GM19043 (cell line): Measurements from ENCODE around the gene ADAMTS10.
"Not testable (repeated sequence)": the region's sequence is repeated elsewhere in the genome, so short reads cannot be mapped to it uniquely, and the experiment has no call there.

ENCODE experiments used
- ATAC-seq: cut with Tn5 transposase; IDR thresholded peaks from one replicate; pipeline ENCODE4 v1.9.1; 2021; ENCODE audit warnings: low read depth; ENCODE audit not compliant: unreplicated experiment

Gene ADAMTS10

DNA sequence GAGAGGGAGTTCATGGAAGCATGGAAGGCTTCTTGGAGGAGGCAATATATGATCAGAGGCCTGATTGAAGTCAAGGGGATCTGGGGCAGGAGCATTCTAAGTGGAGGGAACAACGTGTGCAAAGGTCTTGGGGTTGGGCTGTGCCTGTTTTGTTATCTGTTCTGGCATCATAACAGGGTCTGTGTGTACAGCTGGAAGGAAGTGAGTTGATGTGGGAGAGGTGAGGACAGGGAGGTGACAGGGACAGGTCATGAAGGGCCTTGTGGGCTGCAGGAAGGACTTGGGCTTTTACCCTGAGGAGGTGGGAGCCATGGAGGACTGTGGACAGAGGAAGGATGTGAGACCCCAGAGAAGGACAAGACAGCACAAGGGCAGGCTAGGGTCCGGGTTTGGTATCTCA lies 18.7 kb upstream of the ADAMTS10 start:
- ATAC-seq: no peak

DNA sequence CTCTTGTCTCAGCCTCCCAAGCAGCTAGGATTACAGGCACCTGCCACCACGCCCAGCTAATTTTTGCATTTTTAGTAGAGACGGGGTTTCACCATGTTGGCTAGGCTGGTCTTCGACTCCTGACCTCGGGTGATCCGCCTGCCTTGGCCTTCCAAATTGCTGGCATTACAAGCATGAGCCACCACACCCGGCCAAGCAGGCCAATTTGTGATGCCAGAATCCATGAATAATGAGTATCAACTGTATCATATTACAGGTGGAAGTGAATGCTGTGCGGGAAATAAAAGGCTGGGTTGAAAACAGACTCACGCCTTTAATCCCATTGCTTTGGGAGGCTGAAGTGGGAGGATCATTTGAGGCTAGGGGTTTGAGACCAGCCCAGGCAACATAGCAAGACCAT lies 16.3 kb upstream of the ADAMTS10 start:
- no peak for ATAC-seq

DNA sequence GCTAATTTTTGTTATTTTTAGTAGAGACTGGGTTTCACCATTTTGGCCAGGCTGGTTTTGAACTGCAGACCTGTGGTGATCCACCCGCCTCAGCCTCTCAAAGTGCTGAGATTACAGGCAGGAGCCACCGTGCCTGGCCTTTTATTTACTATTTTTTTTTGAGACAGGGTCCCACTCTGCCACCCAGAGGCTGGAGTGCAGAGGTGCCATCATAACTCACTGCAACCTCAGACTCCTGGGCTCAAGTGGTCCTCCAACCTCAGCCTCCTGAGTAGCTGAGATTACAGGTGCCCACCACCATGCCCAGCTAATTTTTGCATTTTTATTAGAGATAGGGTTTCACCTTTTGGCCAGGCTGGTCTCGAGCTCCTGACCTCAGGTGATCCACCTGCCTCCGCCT lies 12.4 kb upstream of the ADAMTS10 start:
- ATAC-seq: not testable (repeated sequence)

DNA sequence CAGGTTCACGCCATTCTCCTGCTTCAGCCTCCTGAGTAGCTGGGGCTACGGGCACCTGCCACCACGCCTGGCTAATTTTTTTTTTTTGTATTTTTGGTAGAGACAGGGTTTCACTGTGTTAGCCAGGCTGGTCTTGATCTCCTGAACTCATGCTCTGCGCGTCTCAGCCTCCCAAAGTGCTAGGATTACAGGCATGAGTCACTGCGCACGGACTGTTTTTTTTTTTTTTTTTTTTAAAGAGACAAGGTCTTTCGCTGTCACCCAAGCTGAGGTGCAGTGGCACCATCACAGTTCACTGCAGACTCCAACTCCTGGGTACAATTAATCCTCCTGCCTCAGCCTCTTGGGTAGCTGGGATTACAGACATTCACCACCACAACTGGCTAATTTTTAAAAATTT lies 8.2 kb upstream of the ADAMTS10 start:
- ATAC-seq: no peak

- ATAC-seq: no peak
These were observed 7.5 kb upstream of the ADAMTS10 start for GRCh38 chr19:8617984-8618383.

GRCh38 chr19:8617325-8617724 lies 6.8 kb upstream of the ADAMTS10 start:
- ATAC-seq: not testable (repeated sequence)

DNA sequence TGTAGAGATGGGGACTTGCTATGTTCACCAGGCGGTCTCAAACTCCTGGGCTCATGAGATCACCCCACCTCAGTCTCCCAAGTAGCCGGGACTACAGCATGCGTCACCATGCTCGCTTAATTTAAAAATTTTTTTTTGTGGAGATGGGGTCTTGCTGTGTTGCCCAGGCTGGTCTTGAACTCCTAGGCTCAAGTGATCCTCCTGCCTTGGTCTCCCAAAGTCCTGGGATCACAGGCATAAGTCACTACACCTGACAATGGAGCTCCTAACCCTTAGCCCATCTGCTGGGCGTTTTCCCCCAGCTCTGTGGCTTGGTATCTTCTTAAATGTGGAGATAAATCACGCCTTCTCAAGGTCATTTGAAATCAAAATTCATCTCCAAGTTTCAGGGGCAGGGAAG lies 6.3 kb upstream of the ADAMTS10 start:
- ATAC-seq: no peak

DNA sequence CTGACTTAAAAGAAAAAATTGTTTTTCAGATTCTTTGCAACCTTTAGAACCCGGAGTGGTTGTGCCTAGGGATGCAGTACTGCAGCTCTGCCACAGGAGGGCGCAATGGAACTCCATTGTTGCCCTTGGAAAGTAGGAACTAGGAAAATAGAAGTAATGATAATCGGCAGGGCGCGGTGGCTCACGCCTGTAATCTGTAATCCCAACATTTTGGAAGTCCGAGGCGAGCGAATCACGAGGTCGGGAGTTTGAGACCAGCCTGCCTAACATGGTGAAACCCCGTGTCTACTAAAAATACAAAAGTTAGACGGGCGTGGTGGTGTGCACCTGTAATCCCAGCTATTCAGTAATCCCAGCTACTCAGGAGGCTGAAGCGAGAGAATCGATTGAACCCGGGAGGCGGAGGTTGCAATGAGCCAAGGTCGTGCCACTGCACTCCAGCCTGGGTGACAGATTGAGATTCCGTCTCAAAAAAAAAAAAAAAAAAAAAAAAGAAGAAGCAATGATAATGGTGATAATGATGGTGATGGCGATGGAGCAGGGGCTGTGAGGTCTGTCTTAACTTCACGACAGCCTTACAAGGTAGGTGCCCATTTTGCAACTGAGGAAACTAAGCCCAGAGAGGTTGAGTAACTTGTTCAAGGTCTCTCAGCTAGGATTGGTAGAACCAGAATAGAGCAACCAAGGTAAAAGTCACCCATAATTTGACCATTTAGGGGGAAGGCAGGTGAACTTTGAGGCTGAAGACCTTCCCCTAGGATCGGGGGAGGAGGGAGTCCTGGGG lies 5.5 kb upstream of the ADAMTS10 start:
- no peak for ATAC-seq

DNA sequence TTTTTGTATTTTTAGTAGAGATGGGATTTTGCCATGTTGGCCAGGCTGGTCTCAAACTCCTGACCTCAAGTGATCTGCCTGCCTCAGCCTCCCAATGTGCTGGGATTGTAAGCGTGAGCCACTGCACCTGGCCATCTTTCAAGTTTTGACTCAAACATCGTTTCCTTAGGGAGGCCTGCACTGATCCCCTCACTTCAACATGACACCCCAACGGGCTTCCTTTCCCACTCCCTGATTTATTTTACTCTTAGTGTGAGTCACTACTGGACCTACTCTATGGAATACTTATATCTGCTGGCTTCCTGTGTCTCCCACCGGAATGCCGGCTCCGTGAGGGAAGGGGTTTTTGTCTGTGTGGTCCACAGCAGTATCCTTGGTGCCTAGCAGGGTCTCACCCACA lies 4.5 kb upstream of the ADAMTS10 start:
- ATAC-seq: no peak

DNA sequence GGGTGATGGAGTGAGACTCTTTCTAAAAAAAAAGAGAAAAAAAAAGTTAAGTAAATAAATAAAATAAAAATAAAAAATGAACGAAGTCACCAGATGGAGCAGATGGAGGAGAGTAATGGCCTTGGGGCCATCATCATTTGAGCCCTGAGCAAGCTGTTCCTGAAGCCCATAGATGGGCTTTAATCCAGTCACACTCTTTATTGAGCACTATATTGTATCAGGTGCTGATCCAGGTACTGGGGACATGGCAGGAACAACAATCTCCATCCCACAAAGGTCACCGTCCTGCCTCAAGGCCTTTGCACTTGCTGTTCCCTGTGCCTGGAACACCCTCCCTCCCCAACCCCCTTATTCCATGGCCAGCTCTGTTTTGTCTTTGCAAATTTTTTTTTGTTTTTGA lies 3.9 kb upstream of the ADAMTS10 start:
- no peak for ATAC-seq

DNA sequence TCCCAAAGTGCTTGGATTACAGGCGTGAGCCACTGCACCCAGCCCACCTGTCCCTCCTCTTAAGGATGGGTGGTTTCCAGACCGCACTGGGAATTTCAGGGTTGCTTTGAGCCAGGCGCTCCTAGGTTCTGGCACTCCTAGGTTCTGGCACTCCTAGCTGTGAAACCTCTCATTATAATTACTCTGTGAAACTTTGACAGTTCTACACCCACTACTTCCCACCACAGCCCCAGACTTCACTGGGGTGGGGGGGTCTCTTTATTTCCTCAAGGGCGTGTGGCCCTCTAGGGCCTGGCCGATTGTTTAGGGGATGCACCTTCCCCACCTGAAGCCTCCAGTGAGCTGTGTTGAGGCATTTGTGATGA lies 2.3 kb upstream of the ADAMTS10 start:
- no peak for ATAC-seq

GRCh38 chr19:8611877-8612806 lies 1.6 kb upstream of the ADAMTS10 start:
- ATAC-seq: no peak

GRCh38 chr19:8611391-8611876 lies 919 bp upstream of the ADAMTS10 start:
- ATAC-seq: no peak

GRCh38 chr19:8610936-8611300 lies 403 bp upstream of the ADAMTS10 start:
- ATAC-seq: no peak

DNA sequence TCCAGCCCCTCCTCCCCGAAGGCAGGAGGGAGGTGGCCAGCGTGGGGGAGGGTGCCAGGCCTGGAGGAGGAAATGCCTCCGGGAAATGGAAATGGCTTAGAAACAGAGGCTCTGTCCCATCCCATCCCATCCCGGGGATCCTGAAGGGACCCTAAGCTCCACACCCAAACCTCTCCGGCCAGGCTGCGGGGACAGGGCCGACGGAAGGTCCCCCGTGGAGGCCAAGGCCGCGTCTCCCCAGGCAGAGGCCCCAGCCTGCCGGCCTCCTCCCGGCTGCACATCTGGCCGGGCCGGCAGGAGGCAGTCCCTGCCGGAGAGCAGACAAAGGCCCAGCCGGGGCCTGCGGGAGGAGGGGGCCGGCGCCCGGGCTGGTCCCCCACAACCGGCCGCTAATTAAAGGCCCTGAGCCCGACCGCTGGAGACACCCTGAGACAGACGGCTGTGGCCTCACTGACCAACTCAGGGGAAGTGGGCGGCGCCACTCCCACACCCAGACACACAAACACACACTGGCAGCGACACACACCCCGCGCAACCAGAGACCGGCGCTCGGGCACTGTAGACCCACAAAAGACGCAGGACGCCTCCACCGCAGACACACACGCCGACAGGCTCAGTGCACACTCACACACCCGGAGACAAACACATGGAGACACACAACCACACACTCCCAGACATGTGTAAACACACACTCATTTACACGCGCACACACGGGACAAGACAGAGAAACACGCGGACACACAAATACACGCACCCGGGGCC lies 1.1 kb downstream of the ADAMTS10 start:
- no peak for ATAC-seq

- no peak for ATAC-seq
These were observed 1.6 kb downstream of the ADAMTS10 start for GRCh38 chr19:8608941-8609278.

GRCh38 chr19:8607386-8607785 lies 3.1 kb downstream of the ADAMTS10 start:
- ATAC-seq: no peak

DNA sequence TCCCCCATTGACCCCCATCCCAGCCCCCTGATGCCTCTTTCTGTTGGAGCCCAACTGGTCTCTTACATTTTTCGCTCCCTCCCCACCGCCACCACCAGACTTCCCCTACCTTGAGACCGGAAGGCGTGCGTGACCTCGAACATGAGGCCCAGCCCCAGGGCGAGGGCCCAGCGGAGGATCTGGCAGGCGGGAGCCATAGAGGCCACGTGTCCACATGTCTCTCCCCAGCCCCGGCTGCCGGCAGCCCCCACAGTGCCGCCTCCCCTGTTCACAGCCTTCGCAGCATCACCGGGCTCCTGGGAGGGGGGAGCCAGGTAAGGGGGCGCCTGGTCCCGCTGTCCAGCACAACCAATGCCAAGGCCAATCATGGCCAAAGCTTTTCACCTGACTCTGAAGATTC lies 5.0 kb downstream of the ADAMTS10 start:
- ATAC-seq: no peak

DNA sequence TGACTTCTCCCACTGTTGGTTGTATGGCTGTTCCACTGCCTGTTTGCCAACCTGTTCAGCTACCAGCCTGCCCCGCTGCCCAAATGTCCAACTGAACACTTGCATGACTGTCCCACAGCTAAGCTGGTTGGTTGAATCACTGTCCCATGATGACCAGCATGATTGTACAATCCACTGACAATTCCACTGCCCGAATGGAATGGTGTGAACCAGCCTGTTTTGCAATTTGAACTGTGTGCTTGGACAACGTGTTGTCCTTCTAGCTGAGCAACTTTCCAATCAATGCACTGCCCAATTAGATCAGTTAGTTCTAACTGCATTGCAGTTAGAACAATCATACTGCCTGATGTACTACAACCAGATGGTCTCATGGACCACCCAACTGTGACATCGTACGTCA lies 8.7 kb downstream of the ADAMTS10 start:
- ATAC-seq: no peak

DNA sequence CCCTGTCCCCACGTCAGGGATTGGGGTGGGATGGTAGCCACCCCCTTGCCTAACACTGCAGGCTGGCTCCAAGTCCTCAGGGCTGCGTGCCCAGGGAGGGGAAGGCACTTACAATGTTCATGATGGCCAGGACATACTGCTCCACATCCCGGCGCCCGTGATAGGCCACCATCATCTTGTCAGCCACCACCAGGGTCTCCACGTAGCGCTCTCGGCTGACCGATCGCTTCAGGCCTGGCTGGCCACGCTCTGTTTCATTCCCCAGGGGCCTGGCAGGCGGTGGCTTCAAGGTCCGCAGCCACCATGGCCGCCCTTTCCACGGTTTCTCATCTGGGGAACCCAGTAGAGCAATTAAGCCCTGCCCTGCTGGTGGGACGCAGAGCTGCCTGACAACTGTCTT lies 9.7 kb downstream of the ADAMTS10 start:
- ATAC-seq: no peak

DNA sequence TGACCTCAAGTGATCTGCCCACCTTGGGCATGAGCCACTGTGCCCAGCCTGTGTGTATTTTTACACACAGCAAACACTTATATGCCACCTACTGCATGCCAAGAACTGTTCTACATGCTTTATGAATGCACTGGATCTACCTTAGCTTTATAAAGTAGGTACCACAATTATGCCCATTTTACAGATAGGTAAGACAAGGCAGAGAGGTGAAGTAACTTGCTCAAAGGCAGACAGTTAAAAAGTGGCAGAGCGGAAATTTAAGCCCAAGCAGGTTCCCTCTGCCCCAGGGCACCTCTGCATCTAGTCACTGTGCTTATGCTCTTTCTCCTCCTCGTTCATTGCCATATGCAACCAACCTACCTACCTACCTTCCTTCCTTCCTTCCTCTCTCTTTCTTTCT lies 10.5 kb downstream of the ADAMTS10 start:
- ATAC-seq: no peak
